H9 (cell line): ENCODE measurements around the gene MMP24OS. TPM values are rescaled to one million over a fixed set of nuclear protein-coding genes. Genes with fewer than 3 reads are reported as not detected.

Experiments
- DNase-seq: peaks from one replicate; pipeline ENCODE4 v3.0.0-alpha.2; 2017
- H2AFZ ChIP-seq: one replicate; pipeline ENCODE4 v1.6.1; 2013; ENCODE audit warnings: mild to moderate bottlenecking, low read length, control low read depth, moderate library complexity
- H2AK5ac ChIP-seq: 2 replicates; pipeline ENCODE4 v1.6.1; 2013; ENCODE audit warnings: low read length, control low read depth, mixed read lengths; ENCODE audit not compliant: insufficient read length
- H2BK120ac ChIP-seq: one replicate; pipeline ENCODE4 v1.6.1; 2013; ENCODE audit warnings: low read depth, mild to moderate bottlenecking, low read length, control low read depth, inconsistent platforms; ENCODE audit not compliant: poor library complexity, severe bottlenecking
- H2BK12ac ChIP-seq: 2 replicates; pipeline ENCODE4 v1.6.1; 2013; ENCODE audit warnings: low read length, control low read depth, mixed read lengths, low read depth; ENCODE audit not compliant: insufficient read length
- H2BK15ac ChIP-seq: 2 replicates; pipeline ENCODE4 v1.6.1; 2013; ENCODE audit warnings: low read depth, low read length, control low read depth
- H2BK20ac ChIP-seq: one replicate; pipeline ENCODE4 v1.6.1; 2013; ENCODE audit warnings: low read depth, mild to moderate bottlenecking, low read length, control low read depth, inconsistent platforms; ENCODE audit not compliant: poor library complexity, severe bottlenecking
- H2BK5ac ChIP-seq: 2 replicates; pipeline ENCODE4 v1.6.1; 2013; ENCODE audit warnings: low read length, control low read depth, mixed read lengths; ENCODE audit not compliant: insufficient read length
- H3K14ac ChIP-seq: 2 replicates; pipeline ENCODE4 v1.6.1; 2013; ENCODE audit warnings: low read length, control low read depth; ENCODE audit not compliant: insufficient read depth
- H3K18ac ChIP-seq: 2 replicates; pipeline ENCODE4 v1.6.1; 2013; ENCODE audit warnings: low read depth, mild to moderate bottlenecking, mixed read lengths, low read length, control low read depth; ENCODE audit not compliant: insufficient read length
- H3K23ac ChIP-seq: 2 replicates; pipeline ENCODE4 v1.6.1; 2013; ENCODE audit warnings: low read length, control low read depth, mixed read lengths, low read depth; ENCODE audit not compliant: insufficient read length
- H3K23me2 ChIP-seq: 2 replicates; pipeline ENCODE4 v1.6.1; 2013; ENCODE audit warnings: low read depth, mild to moderate bottlenecking, mixed read lengths, low read length, control low read depth; ENCODE audit not compliant: insufficient read length, poor library complexity, severe bottlenecking
- H3K27ac ChIP-seq: 2 replicates; pipeline ENCODE4 v1.5.1; 2013; ENCODE audit warnings: low read length, control low read depth, mixed read lengths, low read depth; ENCODE audit not compliant: insufficient read length
- H3K27me3 ChIP-seq: 2 replicates; pipeline ENCODE4 v1.6.1; 2013; ENCODE audit warnings: low read length, control low read depth, inconsistent platforms; ENCODE audit not compliant: insufficient read depth
- H3K4ac ChIP-seq: 2 replicates; pipeline ENCODE4 v1.6.1; 2013; ENCODE audit warnings: low read depth, mild to moderate bottlenecking, control low read depth, inconsistent platforms, low read length, moderate library complexity
- H3K4me1 ChIP-seq: 2 replicates; pipeline ENCODE4 v1.6.1; 2013; ENCODE audit warnings: low read length, control low read depth, inconsistent platforms; ENCODE audit not compliant: insufficient read depth
- H3K4me2 ChIP-seq: 2 replicates; pipeline ENCODE4 v1.6.1; 2013; ENCODE audit warnings: low read length, control low read depth, mixed read lengths; ENCODE audit not compliant: insufficient read length, insufficient read depth
- H3K56ac ChIP-seq: 2 replicates; pipeline ENCODE4 v1.6.1; 2013; ENCODE audit warnings: low read depth, mild to moderate bottlenecking, mixed read lengths, low read length, control low read depth; ENCODE audit not compliant: insufficient read length
- H3K79me1 ChIP-seq: 2 replicates; pipeline ENCODE4 v1.6.1; 2013; ENCODE audit warnings: low read depth, mild to moderate bottlenecking, moderate library complexity, low read length, control low read depth, inconsistent platforms; ENCODE audit not compliant: insufficient read depth, poor library complexity, severe bottlenecking
- H3K79me2 ChIP-seq: 2 replicates; pipeline ENCODE4 v1.6.1; 2013; ENCODE audit warnings: low read length, control low read depth, inconsistent platforms; ENCODE audit not compliant: insufficient read depth
- H3K9ac ChIP-seq: 2 replicates; pipeline ENCODE4 v1.6.1; 2013; ENCODE audit warnings: low read length, control low read depth, mixed read lengths; ENCODE audit not compliant: insufficient read length; ENCODE audit errors: extremely low read depth
- H3K9me3 ChIP-seq: one replicate; pipeline ENCODE4 v1.6.1; 2013; ENCODE audit warnings: low read depth, low read length, inconsistent platforms; ENCODE audit not compliant: control insufficient read depth
- H3T11ph ChIP-seq: one replicate; pipeline ENCODE4 v1.6.1; 2013; ENCODE audit warnings: mild to moderate bottlenecking, low read length, control low read depth, inconsistent platforms
- H4K20me1 ChIP-seq: one replicate; pipeline ENCODE4 v1.6.1; 2013; ENCODE audit not compliant: control insufficient read depth, insufficient read length, insufficient read depth
- H4K5ac ChIP-seq: 2 replicates; pipeline ENCODE4 v1.6.1; 2013; ENCODE audit warnings: low read depth, mild to moderate bottlenecking, mixed read lengths, low read length, control low read depth; ENCODE audit not compliant: insufficient read length
- H4K8ac ChIP-seq: replicated peaks from 2 replicates; pipeline ENCODE4 v1.6.1; 2013; ENCODE audit warnings: low read length, control low read depth, mixed read lengths, low read depth; ENCODE audit not compliant: insufficient read length
- H4K91ac ChIP-seq: 2 replicates; pipeline ENCODE4 v1.6.1; 2013; ENCODE audit warnings: low read depth, mild to moderate bottlenecking, moderate library complexity, mixed read lengths, low read length, control low read depth; ENCODE audit not compliant: insufficient read length
- H3K27ac Mint-ChIP-seq, 3 experiments: 2 replicates in 2 of 3; 3 replicates in 1 of 3; pipeline ENCODE4 v1.8.0; 2020 to 2021; ENCODE audit warnings: mixed read lengths in 3 of 3, mild to moderate bottlenecking in 1 of 3, moderate library complexity in 1 of 3
- H3K27me3 Mint-ChIP-seq: 2 replicates; pipeline ENCODE4 v1.8.0; 2021; ENCODE audit warnings: low read depth, mild to moderate bottlenecking, moderate library complexity, mixed read lengths
- H3K36me3 Mint-ChIP-seq, 3 experiments: 2 replicates in 2 of 3; 3 replicates in 1 of 3; pipeline ENCODE4 v1.8.0; 2020 to 2021; ENCODE audit warnings: low read depth in 3 of 3, mixed read lengths in 3 of 3; ENCODE audit not compliant: insufficient read depth in 1 of 3
- H3K4me1 Mint-ChIP-seq, 2 experiments: 2 replicates each; pipeline ENCODE4 v1.8.0; 2020; ENCODE audit warnings: mixed read lengths in 2 of 2
- H3K4me3 Mint-ChIP-seq, 2 experiments: 2 replicates in 1 of 2; 3 replicates in 1 of 2; pipeline ENCODE4 v1.8.0; 2020 to 2021; ENCODE audit warnings: mild to moderate bottlenecking in 2 of 2, mixed read lengths in 2 of 2, moderate library complexity in 1 of 2
- H3K9me3 Mint-ChIP-seq, 2 experiments: 2 replicates in 1 of 2; 3 replicates in 1 of 2; pipeline ENCODE4 v1.8.0; 2020; ENCODE audit warnings: mild to moderate bottlenecking in 2 of 2, mixed read lengths in 2 of 2, moderate library complexity in 1 of 2
- WGBS: extraction: QIAGEN DNeasy Blood & Tissue Kit; methylation state at CpG from one replicate; pipeline ENCODE4 v1.1.7; 2013; ENCODE audit warnings: missing lambda C conversion rate, low lambda C conversion rate, mixed read lengths; ENCODE audit not compliant: insufficient read length; ENCODE audit errors: extremely low coverage; 5-methylcytosine and 5-hydroxymethylcytosine counted together
- total RNA-seq: library from RNA; stranded (reverse); gene quantifications from 2 replicates; pipeline ENCODE4 v1.2.1, GENCODE V29; 2021
- TF ChIP-seq, protein P1 (sequence below): fragments of 200-600 bp; sonication (generic); conservative IDR thresholded peaks from 3 replicates; pipeline ENCODE4 v1.8.0; 2021; ENCODE audit warnings: antibody characterized with exemption, mild to moderate bottlenecking

Gene MMP24OS
- total RNA-seq, 1 experiment from 2014 or later, result 43.8 TPM

DNA sequence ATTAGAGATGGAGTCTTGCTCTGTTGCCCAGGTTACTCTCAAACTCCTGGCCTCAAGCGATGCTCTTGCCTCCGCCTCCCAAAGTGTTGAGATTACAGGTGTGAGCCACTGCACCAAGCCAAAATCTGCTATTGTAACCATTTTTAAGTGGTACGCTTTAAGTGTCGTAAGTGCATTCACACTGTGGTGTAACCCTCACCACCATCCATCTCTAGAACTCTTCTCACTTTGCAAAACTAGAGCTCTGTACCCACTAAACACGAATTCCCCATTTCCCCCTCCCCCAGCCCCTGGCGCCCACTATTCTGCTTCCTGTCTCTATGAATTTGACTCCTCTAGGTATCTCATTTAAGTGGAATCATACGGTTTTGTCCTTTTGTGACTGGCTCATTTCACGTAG, 17.1 kb upstream of the MMP24OS start:
- Histone ChIP-seq H3K9ac (no peak overlapping the region), H2BK20ac (no peak overlapping the region), H3K23me2 (no peaks in the 10 kb centered on the region), H3K14ac (no peak overlapping the region), H3K27me3 (no peaks in the 10 kb centered on the region), H3K4ac (no peak overlapping the region), H3K79me2 (no peaks in the 10 kb centered on the region), H3K27ac (no peak overlapping the region), H4K91ac (no peak overlapping the region), H2BK120ac (no peak overlapping the region), H3K4me2 (no peak overlapping the region), H3K23ac (no peak overlapping the region), H2BK15ac (no peak overlapping the region), H2BK12ac (no peak overlapping the region), H3K4me1 (no peaks in the 10 kb centered on the region; the same call in 1 of the 2 replicates), H3K18ac (no peak overlapping the region), H4K8ac (no peak overlapping the region), H3K9me3 (no peaks in the 10 kb centered on the region), H2AFZ (no peak overlapping the region), H2AK5ac (no peak overlapping the region), H3K56ac (no peak overlapping the region), H3K79me1 (no peaks in the 10 kb centered on the region), H4K20me1 (no peaks in the 10 kb centered on the region), H3T11ph (no peak overlapping the region), H2BK5ac (no peak overlapping the region), H4K5ac (no peak overlapping the region)
- Mint-ChIP-seq H3K4me3 (no peak overlapping the region), H3K9me3 (no peaks in the 10 kb centered on the region; a peak in 1 of 5 replicates), H3K4me1 (peaks cover 4 to 5% of the 10 kb centered on the region in 2 experiments; a peak in 3 of 4 replicates), H3K36me3 (no peaks in the 10 kb centered on the region; a peak in 1 of 7 replicates), H3K27me3 (peaks cover 14% of the 10 kb centered on the region), H3K27ac (no peak overlapping the region)
- DNase-seq, result no peak
- no CpG with 5 or more reads among the region's 8 CpGs for whole genome bisulfite sequencing
- TF ChIP-seq, protein P1, sequence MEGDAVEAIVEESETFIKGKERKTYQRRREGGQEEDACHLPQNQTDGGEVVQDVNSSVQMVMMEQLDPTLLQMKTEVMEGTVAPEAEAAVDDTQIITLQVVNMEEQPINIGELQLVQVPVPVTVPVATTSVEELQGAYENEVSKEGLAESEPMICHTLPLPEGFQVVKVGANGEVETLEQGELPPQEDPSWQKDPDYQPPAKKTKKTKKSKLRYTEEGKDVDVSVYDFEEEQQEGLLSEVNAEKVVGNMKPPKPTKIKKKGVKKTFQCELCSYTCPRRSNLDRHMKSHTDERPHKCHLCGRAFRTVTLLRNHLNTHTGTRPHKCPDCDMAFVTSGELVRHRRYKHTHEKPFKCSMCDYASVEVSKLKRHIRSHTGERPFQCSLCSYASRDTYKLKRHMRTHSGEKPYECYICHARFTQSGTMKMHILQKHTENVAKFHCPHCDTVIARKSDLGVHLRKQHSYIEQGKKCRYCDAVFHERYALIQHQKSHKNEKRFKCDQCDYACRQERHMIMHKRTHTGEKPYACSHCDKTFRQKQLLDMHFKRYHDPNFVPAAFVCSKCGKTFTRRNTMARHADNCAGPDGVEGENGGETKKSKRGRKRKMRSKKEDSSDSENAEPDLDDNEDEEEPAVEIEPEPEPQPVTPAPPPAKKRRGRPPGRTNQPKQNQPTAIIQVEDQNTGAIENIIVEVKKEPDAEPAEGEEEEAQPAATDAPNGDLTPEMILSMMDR, result no peak
